Keratinocyte (primary cell): ENCODE measurements around the gene CASK.

Experiments
- EZH2 ChIP-seq: IDR thresholded peaks from one replicate; pipeline ENCODE4 v1.6.1; 2012; ENCODE audit warnings: inconsistent platforms, mild to moderate bottlenecking, low read length, moderate library complexity
- TF ChIP-seq, protein P1 (sequence below), 3 experiments: IDR thresholded peaks in 1 of 3; conservative IDR thresholded peaks in 1 of 3; optimal IDR thresholded peaks in 1 of 3; 2 replicates in 2 of 3; 3 replicates in 1 of 3; pipeline versions ENCODE3 to v1.5.1; 2011; ENCODE audit warnings: low read length in 3 of 3, mild to moderate bottlenecking in 3 of 3, moderate library complexity in 2 of 3, control low read depth in 1 of 3, inconsistent platforms in 1 of 3; ENCODE audit not compliant: insufficient read depth in 2 of 3; ENCODE audit errors: extremely low read depth in 1 of 3

DNA sequence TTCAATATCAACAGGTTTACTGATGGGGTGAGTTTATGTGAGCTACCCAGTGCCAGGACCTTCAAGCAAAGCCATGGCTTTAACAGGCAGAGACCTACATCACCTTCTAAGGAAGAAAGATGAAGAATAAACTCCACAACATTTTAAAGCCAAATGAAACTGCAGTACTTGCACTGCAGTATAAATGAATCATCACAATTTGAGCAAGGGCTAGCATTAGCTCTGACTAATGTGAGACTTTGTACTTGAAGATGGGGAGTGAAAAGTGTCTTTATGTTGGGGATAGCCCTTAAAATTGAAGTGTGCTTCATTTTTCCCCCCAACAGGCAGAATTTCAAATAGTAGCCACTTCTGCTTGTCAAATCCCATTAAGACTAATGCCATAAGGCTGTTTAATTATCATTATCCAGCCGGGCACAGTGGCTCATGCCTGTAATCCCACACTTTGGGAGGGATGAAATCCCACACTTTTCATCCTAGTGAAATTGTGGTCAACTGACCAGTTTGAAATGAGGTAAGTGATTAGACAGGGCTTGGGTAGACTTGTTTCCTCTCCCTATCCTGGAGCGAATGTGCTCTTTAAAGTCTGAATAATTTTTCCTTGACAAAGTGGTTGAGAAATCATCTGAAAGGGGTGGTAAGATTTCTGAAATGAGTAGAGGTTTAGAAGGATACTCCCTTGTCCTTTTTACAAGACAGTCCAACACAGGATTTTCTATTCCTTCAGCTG is 261.8 kb downstream of the CASK start:
- TF ChIP-seq, protein P1, sequence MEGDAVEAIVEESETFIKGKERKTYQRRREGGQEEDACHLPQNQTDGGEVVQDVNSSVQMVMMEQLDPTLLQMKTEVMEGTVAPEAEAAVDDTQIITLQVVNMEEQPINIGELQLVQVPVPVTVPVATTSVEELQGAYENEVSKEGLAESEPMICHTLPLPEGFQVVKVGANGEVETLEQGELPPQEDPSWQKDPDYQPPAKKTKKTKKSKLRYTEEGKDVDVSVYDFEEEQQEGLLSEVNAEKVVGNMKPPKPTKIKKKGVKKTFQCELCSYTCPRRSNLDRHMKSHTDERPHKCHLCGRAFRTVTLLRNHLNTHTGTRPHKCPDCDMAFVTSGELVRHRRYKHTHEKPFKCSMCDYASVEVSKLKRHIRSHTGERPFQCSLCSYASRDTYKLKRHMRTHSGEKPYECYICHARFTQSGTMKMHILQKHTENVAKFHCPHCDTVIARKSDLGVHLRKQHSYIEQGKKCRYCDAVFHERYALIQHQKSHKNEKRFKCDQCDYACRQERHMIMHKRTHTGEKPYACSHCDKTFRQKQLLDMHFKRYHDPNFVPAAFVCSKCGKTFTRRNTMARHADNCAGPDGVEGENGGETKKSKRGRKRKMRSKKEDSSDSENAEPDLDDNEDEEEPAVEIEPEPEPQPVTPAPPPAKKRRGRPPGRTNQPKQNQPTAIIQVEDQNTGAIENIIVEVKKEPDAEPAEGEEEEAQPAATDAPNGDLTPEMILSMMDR (optimal IDR thresholded peaks at IDR 0.05 in 1 of 3, IDR thresholded peaks at IDR 0.05 in 1 of 3, conservative IDR thresholded peaks at IDR 0.05 in 1 of 3; ENCODE audit: extremely low read depth in 1 of 3, insufficient read depth in 2 of 3, low read length in 3 of 3), result no peak
- no peak for TF ChIP-seq EZH2
